K562 (cell line): ENCODE results near the gene IL11. TPM values are rescaled to one million over a fixed set of nuclear protein-coding genes. Genes with fewer than 3 reads are reported as not detected.
A peak's percentile ranks its signal among the peaks of the same experiment; 100 is the strongest.

Source experiments
- CBFA2T2 ChIP-seq: fragments of 450-650 bp; conservative IDR thresholded peaks from 2 replicates; pipeline ENCODE4 v1.6.1; 2017; ENCODE audit warnings: mild to moderate bottlenecking
- CCNT2 ChIP-seq: IDR thresholded peaks from 2 replicates; pipeline ENCODE4 v1.6.1; 2011; ENCODE audit warnings: borderline replicate concordance, low read depth, mild to moderate bottlenecking, moderate library complexity, mixed read lengths, low read length; ENCODE audit not compliant: insufficient read length; ENCODE audit errors: extremely low read depth
- E2F3 ChIP-seq: fragments of 250-450 bp; sonication (Bioruptor Pico); IDR thresholded peaks from 2 replicates; pipeline ENCODE4 v1.4.0; 2020; ENCODE audit warnings: mild to moderate bottlenecking
- JUNB ChIP-seq: fragments of 450-650 bp; formaldehyde crosslinking; conservative IDR thresholded peaks from 2 replicates; pipeline ENCODE4 v1.4.0; 2020; ENCODE audit warnings: mild to moderate bottlenecking
- KAT2B ChIP-seq: IDR thresholded peaks from one replicate; pipeline ENCODE4 v1.6.1; 2012; ENCODE audit warnings: low read depth, mild to moderate bottlenecking, control low read depth, inconsistent platforms, low read length, moderate library complexity
- KHSRP ChIP-seq: fragments of 450-650 bp; IDR thresholded peaks from 2 replicates; pipeline ENCODE4 v1.6.1; 2017
- KLF1 ChIP-seq: fragments of 450-650 bp; IDR thresholded peaks from 2 replicates; pipeline ENCODE4 v1.6.1; 2016; ENCODE audit warnings: missing genetic modification characterization, missing compliant biosample characterization
- MTF1 ChIP-seq: fragments of 250-450 bp; sonication (Bioruptor Pico); IDR thresholded peaks from 2 replicates; pipeline ENCODE4 v1.9.0; 2021; ENCODE audit warnings: moderate library complexity, mild to moderate bottlenecking, inconsistent platforms, borderline replicate concordance
- NR2F6 ChIP-seq: fragments of 450-650 bp; formaldehyde crosslinking; IDR thresholded peaks from 2 replicates; pipeline ENCODE4 v1.4.0; 2020; ENCODE audit warnings: mild to moderate bottlenecking
- PTRF ChIP-seq: fragments of 450-650 bp; IDR thresholded peaks from 2 replicates; pipeline ENCODE4 v1.6.1; 2016; ENCODE audit warnings: mild to moderate bottlenecking, missing genetic modification characterization, missing compliant biosample characterization
- SMAD1 ChIP-seq: fragments of 150-350 bp; IDR thresholded peaks from 2 replicates; pipeline ENCODE4 v1.6.1; 2014; ENCODE audit warnings: low read length, low read depth; ENCODE audit not compliant: partially characterized antibody
- TCF3 ChIP-seq: sonication (generic); formaldehyde crosslinking; IDR thresholded peaks from 2 replicates; pipeline ENCODE4 v1.4.0; 2020; ENCODE audit warnings: mild to moderate bottlenecking, missing genetic modification reagents
- ZBTB7A ChIP-seq: IDR thresholded peaks from 2 replicates; pipeline ENCODE4 v1.6.1; 2011; ENCODE audit warnings: low read depth, mild to moderate bottlenecking, low read length, moderate library complexity, borderline replicate concordance; ENCODE audit not compliant: control insufficient read depth
- ZC3H4 ChIP-seq: sonication (generic); formaldehyde crosslinking; IDR thresholded peaks from 2 replicates; pipeline ENCODE4 v1.9.0; 2021; ENCODE audit warnings: missing genetic modification reagents, borderline replicate concordance
- ZNF280B ChIP-seq: fragments of 250-450 bp; sonication (Bioruptor Pico); IDR thresholded peaks from 2 replicates; pipeline ENCODE4 v1.5.1; 2021; ENCODE audit warnings: mild to moderate bottlenecking
- ZNF766 ChIP-seq: fragments of 200-800 bp; sonication (Bioruptor generic); conservative IDR thresholded peaks from 2 replicates; pipeline ENCODE4 v1.6.1; 2016; ENCODE audit warnings: missing genetic modification characterization, missing compliant biosample characterization
- ZSCAN29 ChIP-seq: fragments of 450-650 bp; IDR thresholded peaks from 2 replicates; pipeline ENCODE4 v1.6.1; 2017
- polyA plus RNA-seq, 8 experiments: library from polyadenylated mRNA; depleted of rRNA in 4 of 8; stranded (reverse) in 5 of 8; unstranded in 3 of 8; fragments of >200 nt; fragmentation: Nextera tagmentation in 2 of 8; fragmentation: Illumina TruSeq in 1 of 8; extraction: Ambion mirVana in 2 of 8; extraction: Trizol in 1 of 8; gene quantifications; 2 replicates each; pipeline versions ENCODE4 v1.2.1 to v1.2.3, GENCODE V29; 2011 to 2014; ENCODE audit warnings: inconsistent platforms in 1 of 8, missing spikeins in 1 of 8
- total RNA-seq, 7 experiments: library from RNA; depleted of rRNA in 6 of 7; stranded (reverse); fragments of >200 nt in 6 of 7; fragmentation: Illumina TruSeq in 2 of 7; extraction: Trizol in 2 of 7; gene quantifications; 2 replicates each; pipeline versions ENCODE4 v1.2.1 to v1.2.3, GENCODE V29; 2011 to 2021; ENCODE audit warnings: low replicate concordance in 1 of 7
- TF ChIP-seq, protein P1 (sequence below): fragments of 450-650 bp; formaldehyde crosslinking; IDR thresholded peaks from 2 replicates; pipeline ENCODE4 v1.4.0; 2020; ENCODE audit warnings: mild to moderate bottlenecking, mixed read lengths
- TF ChIP-seq, protein P2 (sequence below): fragments of 250-450 bp; sonication (Bioruptor Pico); IDR thresholded peaks from 2 replicates; pipeline ENCODE4 v1.8.0; 2021; ENCODE audit warnings: moderate library complexity, mild to moderate bottlenecking, inconsistent platforms
- TF ChIP-seq, protein P3 (sequence below): fragments of 450-650 bp; IDR thresholded peaks from 2 replicates; pipeline ENCODE4 v1.6.1; 2017; ENCODE audit warnings: mild to moderate bottlenecking, moderate library complexity
- TF ChIP-seq, protein P4 (sequence below): sonication (generic); formaldehyde crosslinking; IDR thresholded peaks from 2 replicates; pipeline ENCODE4 v1.8.0; 2022; ENCODE audit warnings: missing genetic modification reagents, mild to moderate bottlenecking, borderline replicate concordance

Gene IL11
- total and polyA plus RNA-seq, 9 of the 15 experiments (the other 6 are each of a cell fraction or from before 2014, with no cell fraction given), result 0.04 to 0.42 (median 0.06) TPM; not detected in 6

- TF ChIP-seq ZNF766 (CRISPR knock-in tag), result no peak
- TF ChIP-seq, protein P1, sequence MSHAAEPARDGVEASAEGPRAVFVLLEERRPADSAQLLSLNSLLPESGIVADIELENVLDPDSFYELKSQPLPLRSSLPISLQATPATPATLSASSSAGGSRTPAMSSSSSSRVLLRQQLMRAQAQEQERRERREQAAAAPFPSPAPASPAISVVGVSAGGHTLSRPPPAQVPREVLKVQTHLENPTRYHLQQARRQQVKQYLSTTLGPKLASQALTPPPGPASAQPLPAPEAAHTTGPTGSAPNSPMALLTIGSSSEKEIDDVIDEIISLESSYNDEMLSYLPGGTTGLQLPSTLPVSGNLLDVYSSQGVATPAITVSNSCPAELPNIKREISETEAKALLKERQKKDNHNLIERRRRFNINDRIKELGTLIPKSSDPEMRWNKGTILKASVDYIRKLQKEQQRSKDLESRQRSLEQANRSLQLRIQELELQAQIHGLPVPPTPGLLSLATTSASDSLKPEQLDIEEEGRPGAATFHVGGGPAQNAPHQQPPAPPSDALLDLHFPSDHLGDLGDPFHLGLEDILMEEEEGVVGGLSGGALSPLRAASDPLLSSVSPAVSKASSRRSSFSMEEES, result no peak
- no peak for TF ChIP-seq ZC3H4 (CRISPR knock-in tag)
- TF ChIP-seq KHSRP, result no peak
- TF ChIP-seq PTRF (tag), result no peak
- no peak for TF ChIP-seq NR2F6
- no peak for TF ChIP-seq JUNB (CRISPR knock-in tag)
- TF ChIP-seq, protein P2, sequence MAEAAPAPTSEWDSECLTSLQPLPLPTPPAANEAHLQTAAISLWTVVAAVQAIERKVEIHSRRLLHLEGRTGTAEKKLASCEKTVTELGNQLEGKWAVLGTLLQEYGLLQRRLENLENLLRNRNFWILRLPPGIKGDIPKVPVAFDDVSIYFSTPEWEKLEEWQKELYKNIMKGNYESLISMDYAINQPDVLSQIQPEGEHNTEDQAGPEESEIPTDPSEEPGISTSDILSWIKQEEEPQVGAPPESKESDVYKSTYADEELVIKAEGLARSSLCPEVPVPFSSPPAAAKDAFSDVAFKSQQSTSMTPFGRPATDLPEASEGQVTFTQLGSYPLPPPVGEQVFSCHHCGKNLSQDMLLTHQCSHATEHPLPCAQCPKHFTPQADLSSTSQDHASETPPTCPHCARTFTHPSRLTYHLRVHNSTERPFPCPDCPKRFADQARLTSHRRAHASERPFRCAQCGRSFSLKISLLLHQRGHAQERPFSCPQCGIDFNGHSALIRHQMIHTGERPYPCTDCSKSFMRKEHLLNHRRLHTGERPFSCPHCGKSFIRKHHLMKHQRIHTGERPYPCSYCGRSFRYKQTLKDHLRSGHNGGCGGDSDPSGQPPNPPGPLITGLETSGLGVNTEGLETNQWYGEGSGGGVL (CRISPR knock-in tag), result no peak
- no peak for TF ChIP-seq ZSCAN29
- no peak for TF ChIP-seq E2F3 (CRISPR knock-in tag)
- no peak for TF ChIP-seq MTF1 (CRISPR knock-in tag)
- TF ChIP-seq, protein P3, sequence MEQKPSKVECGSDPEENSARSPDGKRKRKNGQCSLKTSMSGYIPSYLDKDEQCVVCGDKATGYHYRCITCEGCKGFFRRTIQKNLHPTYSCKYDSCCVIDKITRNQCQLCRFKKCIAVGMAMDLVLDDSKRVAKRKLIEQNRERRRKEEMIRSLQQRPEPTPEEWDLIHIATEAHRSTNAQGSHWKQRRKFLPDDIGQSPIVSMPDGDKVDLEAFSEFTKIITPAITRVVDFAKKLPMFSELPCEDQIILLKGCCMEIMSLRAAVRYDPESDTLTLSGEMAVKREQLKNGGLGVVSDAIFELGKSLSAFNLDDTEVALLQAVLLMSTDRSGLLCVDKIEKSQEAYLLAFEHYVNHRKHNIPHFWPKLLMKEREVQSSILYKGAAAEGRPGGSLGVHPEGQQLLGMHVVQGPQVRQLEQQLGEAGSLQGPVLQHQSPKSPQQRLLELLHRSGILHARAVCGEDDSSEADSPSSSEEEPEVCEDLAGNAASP, result no peak
- TF ChIP-seq ZNF280B (CRISPR knock-in tag), result no peak
- TF ChIP-seq CCNT2, result no peak
- TF ChIP-seq CBFA2T2, result no peak
- TF ChIP-seq KAT2B, result no peak
- no peak for TF ChIP-seq TCF3
- peak; percentile 87 for TF ChIP-seq SMAD1
- TF ChIP-seq, protein P4, sequence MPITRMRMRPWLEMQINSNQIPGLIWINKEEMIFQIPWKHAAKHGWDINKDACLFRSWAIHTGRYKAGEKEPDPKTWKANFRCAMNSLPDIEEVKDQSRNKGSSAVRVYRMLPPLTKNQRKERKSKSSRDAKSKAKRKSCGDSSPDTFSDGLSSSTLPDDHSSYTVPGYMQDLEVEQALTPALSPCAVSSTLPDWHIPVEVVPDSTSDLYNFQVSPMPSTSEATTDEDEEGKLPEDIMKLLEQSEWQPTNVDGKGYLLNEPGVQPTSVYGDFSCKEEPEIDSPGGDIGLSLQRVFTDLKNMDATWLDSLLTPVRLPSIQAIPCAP (CRISPR knock-in tag), result no peak
- peak; percentile 15; the same call in 1 of the 2 replicates for TF ChIP-seq ZBTB7A
- no peak for TF ChIP-seq KLF1 (tag)
Measured at GRCh38 chr19:55385724-55386492, 15.6 kb upstream of the IL11 start, which contains the start of gene RPL28 (continued).
